HL-60 (cell line): ENCODE results near the gene TMEM117.

Experiments
- DNase-seq, 2 experiments: peaks; one replicate each; pipeline ENCODE4 v3.0.0-alpha.2; 2010 to 2020; ENCODE audit warnings: low read depth in 1 of 2, low spot score in 1 of 2
- H3K27ac ChIP-seq: fragments of 250-450 bp; sonication (Bioruptor Pico); replicated peaks from 2 replicates; pipeline ENCODE4 v1.5.1; 2020; ENCODE audit warnings: mild to moderate bottlenecking, moderate library complexity
- H3K27me3 ChIP-seq: fragments of 250-450 bp; sonication (Bioruptor Pico); 2 replicates; pipeline ENCODE4 v1.5.1; 2021; ENCODE audit warnings: mild to moderate bottlenecking, moderate library complexity; ENCODE audit not compliant: insufficient read depth, poor library complexity, severe bottlenecking
- H3K4me3 ChIP-seq: replicated peaks from 2 replicates; pipeline ENCODE4 v1.5.1; 2011; ENCODE audit warnings: mild to moderate bottlenecking, control low read depth, low read length; ENCODE audit not compliant: insufficient read depth
- GABPA ChIP-seq: IDR thresholded peaks from 2 replicates; pipeline ENCODE4 v1.6.1; 2012; ENCODE audit warnings: low read depth
- POLR2AphosphoS5 ChIP-seq: IDR thresholded peaks from 2 replicates; pipeline ENCODE4 v1.6.1; 2012; ENCODE audit warnings: low read depth
- REST ChIP-seq: IDR thresholded peaks from 2 replicates; pipeline ENCODE4 v1.6.1; 2012; ENCODE audit warnings: low read depth; ENCODE audit not compliant: insufficient replicate concordance
- SPI1 ChIP-seq: IDR thresholded peaks from 2 replicates; pipeline ENCODE4 v1.6.1; 2012; ENCODE audit warnings: low read depth, mild to moderate bottlenecking, borderline replicate concordance
- TF ChIP-seq, protein P1 (sequence below): IDR thresholded peaks from one replicate; pipeline ENCODE4 v1.5.1; 2011; ENCODE audit warnings: low read length, control low read depth, inconsistent platforms; ENCODE audit not compliant: insufficient read depth

Gene TMEM117

DNA sequence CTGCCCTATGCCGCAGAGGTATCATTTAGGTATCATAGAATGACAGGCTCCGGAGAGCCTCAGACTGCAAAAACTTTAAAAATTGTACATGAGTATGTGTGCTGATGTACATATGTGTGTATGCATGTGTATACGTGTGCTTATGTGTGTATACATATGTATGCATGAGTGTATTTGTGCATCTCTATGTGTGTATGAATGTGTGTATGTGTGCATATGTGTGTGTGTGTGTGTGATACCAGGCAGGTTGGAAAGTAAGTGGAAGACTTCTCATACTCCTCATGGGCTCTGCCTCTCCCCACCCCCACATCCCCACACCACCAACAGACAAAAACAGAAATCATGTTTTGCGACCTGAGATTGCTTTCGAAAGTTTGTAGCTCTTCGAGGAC, 621 bp upstream of the TMEM117 start:
- H3K27ac ChIP-seq: no peak overlapping the region
- DNase-seq: no peak
- TF ChIP-seq REST (no peak), SPI1 (no peak), GABPA (no peak), POLR2AphosphoS5 (no peak)
- TF ChIP-seq, protein P1, sequence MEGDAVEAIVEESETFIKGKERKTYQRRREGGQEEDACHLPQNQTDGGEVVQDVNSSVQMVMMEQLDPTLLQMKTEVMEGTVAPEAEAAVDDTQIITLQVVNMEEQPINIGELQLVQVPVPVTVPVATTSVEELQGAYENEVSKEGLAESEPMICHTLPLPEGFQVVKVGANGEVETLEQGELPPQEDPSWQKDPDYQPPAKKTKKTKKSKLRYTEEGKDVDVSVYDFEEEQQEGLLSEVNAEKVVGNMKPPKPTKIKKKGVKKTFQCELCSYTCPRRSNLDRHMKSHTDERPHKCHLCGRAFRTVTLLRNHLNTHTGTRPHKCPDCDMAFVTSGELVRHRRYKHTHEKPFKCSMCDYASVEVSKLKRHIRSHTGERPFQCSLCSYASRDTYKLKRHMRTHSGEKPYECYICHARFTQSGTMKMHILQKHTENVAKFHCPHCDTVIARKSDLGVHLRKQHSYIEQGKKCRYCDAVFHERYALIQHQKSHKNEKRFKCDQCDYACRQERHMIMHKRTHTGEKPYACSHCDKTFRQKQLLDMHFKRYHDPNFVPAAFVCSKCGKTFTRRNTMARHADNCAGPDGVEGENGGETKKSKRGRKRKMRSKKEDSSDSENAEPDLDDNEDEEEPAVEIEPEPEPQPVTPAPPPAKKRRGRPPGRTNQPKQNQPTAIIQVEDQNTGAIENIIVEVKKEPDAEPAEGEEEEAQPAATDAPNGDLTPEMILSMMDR: no peak
- peak overlapping the region; percentile 57 for H3K4me3 ChIP-seq
- H3K27me3 ChIP-seq: no peaks in the 10 kb centered on the region

DNA sequence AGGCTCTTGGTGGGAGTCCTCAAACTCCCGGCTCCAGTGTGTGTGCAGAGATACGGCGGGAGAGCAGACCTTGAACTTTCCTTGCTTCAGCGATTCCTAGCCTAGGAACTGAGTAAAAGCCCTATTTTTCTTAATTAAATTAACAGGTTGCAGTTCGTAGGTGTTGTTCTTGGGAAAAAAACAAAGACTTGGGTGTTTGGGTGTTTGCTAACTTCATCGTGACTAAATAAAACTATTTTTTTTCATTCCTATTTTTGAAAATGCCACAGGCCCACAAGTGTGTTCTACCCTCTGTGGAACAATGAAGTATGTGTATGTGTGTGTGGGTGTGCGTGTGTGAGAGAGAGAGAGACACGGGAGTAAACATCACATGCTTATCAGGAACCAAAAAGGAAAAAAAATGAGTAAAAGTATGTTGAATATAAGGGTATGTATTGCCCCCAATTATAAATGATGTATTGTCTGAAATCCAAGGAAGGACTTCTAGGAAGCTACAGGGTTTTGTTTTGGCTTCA, 651 bp downstream of the TMEM117 start:
- Histone ChIP-seq H3K27me3 (no peaks in the 10 kb centered on the region), H3K4me3 (peak overlapping the region; percentile 57), H3K27ac (peak overlapping the region; percentile 43)
- no peak for DNase-seq
- TF ChIP-seq GABPA: no peak
- no peak for TF ChIP-seq SPI1
- no peak for TF ChIP-seq POLR2AphosphoS5
- TF ChIP-seq REST: no peak
- TF ChIP-seq, protein P1: no peak

DNA sequence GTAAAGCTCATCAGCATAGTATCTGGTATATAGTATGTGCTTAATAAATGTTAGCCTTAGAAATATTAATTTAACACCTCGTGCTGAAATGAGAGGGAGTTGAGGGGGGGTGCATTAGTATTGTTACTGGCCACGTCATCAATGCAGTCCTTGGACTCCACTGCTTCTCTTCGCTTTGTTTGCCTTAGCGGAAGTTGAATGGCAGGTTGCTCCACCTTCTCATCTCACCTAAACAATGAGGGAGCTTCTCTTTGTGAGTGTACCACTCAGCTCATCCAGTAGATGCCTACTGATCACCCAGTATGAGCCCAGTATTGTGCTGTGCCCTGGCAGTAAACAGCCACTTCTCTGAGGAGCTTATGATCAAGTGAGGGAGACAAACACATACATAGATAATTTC, 4.5 kb downstream of the TMEM117 start:
- no peak overlapping the region for H3K27ac ChIP-seq
- no peak for TF ChIP-seq SPI1
- TF ChIP-seq, protein P1: no peak
- TF ChIP-seq POLR2AphosphoS5: no peak
- no peak for TF ChIP-seq GABPA
- TF ChIP-seq REST: no peak
- no peak for DNase-seq
- H3K4me3 ChIP-seq: no peak overlapping the region
- no peaks in the 10 kb centered on the region for H3K27me3 ChIP-seq
